A673 (cell line): ENCODE results near the gene PCLO.
"Not testable (repeated sequence)": the region's sequence is repeated elsewhere in the genome, so short reads cannot be mapped to it uniquely, and the experiment has no call there.

ENCODE experiments used
- CTCF ChIP-seq: fragments of 300-800, 200-600 bp; sonication (generic); conservative IDR thresholded peaks from 2 replicates; pipeline ENCODE4 v1.5.1; 2017; ENCODE audit warnings: low read depth, mild to moderate bottlenecking, antibody characterized with exemption, low read length, moderate library complexity, mixed read lengths
- EZH2 ChIP-seq: fragments of 200-600 bp; sonication (generic); IDR thresholded peaks from 2 replicates; pipeline ENCODE4 v1.6.1; 2017; ENCODE audit warnings: borderline replicate concordance, low read depth, mild to moderate bottlenecking, mixed read lengths, antibody characterized with exemption, low read length; ENCODE audit not compliant: poor library complexity, severe bottlenecking

GRCh38 chr7:82894341-82894740, 268.3 kb downstream of the PCLO start:
- not testable (repeated sequence) for TF ChIP-seq CTCF, EZH2
